GM21528 (cell line): ENCODE measurements around the gene KCNN2.
A peak's percentile ranks its signal among the peaks of the same experiment; 100 is the strongest.

ENCODE experiments used
- ATAC-seq: cut with Tn5 transposase; IDR thresholded peaks from one replicate; pipeline ENCODE4 v1.9.1; 2021; ENCODE audit warnings: mild to moderate bottlenecking, moderate library complexity; ENCODE audit not compliant: unreplicated experiment, low FRiP score

Gene KCNN2

GRCh38 chr5:114362197-114362976 lies 517 bp downstream of the KCNN2 start:
- peak; percentile 37 for ATAC-seq

- no peak for ATAC-seq
These were observed 1.3 kb downstream of the KCNN2 start for GRCh38 chr5:114362977-114363761.

- ATAC-seq: no peak
These were observed 2.0 kb downstream of the KCNN2 start for GRCh38 chr5:114363837-114364236.

- no peak for ATAC-seq
These were observed 5.2 kb downstream of the KCNN2 start for GRCh38 chr5:114367029-114367428.

- no peak for ATAC-seq
These were observed 8.0 kb downstream of the KCNN2 start for GRCh38 chr5:114369680-114370417.

GRCh38 chr5:114377050-114377844 lies 15.4 kb downstream of the KCNN2 start:
- ATAC-seq: no peak

- ATAC-seq: no peak
These were observed 16.1 kb downstream of the KCNN2 start for GRCh38 chr5:114377946-114378345.

GRCh38 chr5:114380721-114381120 lies 18.9 kb downstream of the KCNN2 start:
- no peak for ATAC-seq

GRCh38 chr5:114387433-114387832 lies 25.6 kb downstream of the KCNN2 start:
- ATAC-seq: no peak

GRCh38 chr5:114390431-114390830 lies 28.6 kb downstream of the KCNN2 start:
- no peak for ATAC-seq

- no peak for ATAC-seq
These were observed 29.5 kb downstream of the KCNN2 start for GRCh38 chr5:114391321-114391720.

- ATAC-seq: no peak
These were observed 31.3 kb downstream of the KCNN2 start for GRCh38 chr5:114393159-114393558.

- ATAC-seq: no peak
These were observed 40.3 kb downstream of the KCNN2 start for GRCh38 chr5:114402206-114402605.

- no peak for ATAC-seq
These were observed 45.9 kb downstream of the KCNN2 start for GRCh38 chr5:114407783-114408182.

GRCh38 chr5:114408847-114409246 lies 47.0 kb downstream of the KCNN2 start:
- ATAC-seq: no peak

- no peak for ATAC-seq
These were observed 49.6 kb downstream of the KCNN2 start for GRCh38 chr5:114411380-114411931.

- no peak for ATAC-seq
These were observed 50.8 kb downstream of the KCNN2 start for GRCh38 chr5:114412510-114413171.

GRCh38 chr5:114415760-114416159 lies 53.9 kb downstream of the KCNN2 start:
- ATAC-seq: no peak

GRCh38 chr5:114416254-114416653 lies 54.4 kb downstream of the KCNN2 start:
- ATAC-seq: no peak

- no peak for ATAC-seq
These were observed 55.6 kb downstream of the KCNN2 start for GRCh38 chr5:114417519-114417918.
